ENCODE data around the gene MRFAP1L1.
A peak's percentile ranks its signal among the peaks of the same experiment; 100 is the strongest.

GRCh38 chr4:6747294-6748051 is 37.8 kb upstream of the MRFAP1L1 start:
- TF ChIP-seq CTCF (IDR thresholded peaks at IDR 0.05): no peak
- peak; percentile 66 to 91 for TF ChIP-seq POLR2A (IDR thresholded peaks at IDR 0.05)
